Measurements from ENCODE around the gene NBPF1.

DNA sequence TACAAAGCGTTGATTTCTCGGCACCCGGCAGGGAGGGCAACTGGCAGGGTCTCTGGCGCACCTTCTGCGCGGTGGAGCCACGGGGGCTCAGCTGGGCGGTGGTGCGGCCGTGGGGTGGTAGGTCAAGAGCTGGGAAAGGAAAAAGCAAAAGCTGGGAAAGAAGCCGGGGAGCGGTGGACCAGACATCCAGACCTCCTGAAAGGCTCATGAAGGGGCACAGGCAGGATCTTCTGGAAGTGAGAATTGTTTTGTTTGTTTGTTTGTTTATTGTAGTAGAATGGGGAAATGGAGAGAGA is 92.1 kb downstream of the NBPF1 start:
- TF ChIP-seq POLR2AphosphoS5 (IDR thresholded peaks at IDR 0.05): no peak
- no peak for TF ChIP-seq CTCF (IDR thresholded peaks at IDR 0.05)
- TF ChIP-seq POLR2A (IDR thresholded peaks at IDR 0.05): no peak
